ENCODE results near the gene NUP205.

The NUP205 gene

DNA sequence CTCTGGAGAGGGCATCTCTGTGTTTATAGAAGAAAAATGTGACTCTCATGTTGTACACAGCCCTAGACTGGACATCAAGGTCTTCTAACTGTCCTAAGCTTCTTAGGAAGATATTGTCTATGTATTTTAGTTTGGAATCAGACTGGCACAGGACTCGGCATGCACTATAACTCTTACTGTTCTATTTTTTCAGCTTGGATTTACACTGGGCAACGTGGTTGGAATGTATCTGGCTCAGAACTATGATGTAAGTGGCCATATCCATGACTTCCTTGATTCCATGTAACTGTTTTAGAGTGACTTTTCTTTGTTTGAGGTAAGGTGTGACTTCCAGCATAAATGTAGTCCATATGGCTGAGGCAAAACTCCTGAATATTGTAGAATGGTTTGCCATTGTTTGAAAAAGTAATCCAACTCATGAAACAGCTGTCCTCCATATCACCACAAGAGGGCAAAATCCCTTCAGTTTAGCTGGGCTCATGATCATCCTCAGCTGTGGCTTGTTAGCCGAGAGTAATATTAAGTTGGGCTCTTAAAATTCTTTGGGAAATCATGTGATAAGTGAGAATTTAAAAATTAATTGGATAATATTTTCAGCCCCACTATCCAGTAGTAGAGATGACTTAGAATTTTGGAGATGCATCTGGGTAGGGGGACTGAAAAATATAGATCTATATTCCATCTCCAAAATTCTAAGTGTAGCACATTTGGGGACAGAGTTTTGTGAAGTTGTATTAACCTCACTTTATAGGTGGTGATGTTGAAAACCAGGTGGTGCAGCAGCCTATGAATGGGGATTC is 115.0 kb downstream of the NUP205 start:
- H3K36me3 ChIP-seq (ENCODE audit: insufficient read depth, low read length), result peaks cover 12% of the 10 kb centered on the region
- no peaks in the 10 kb centered on the region for H3K9me3 ChIP-seq (ENCODE audit: low read length)
- no peaks in the 10 kb centered on the region for H3K27me3 ChIP-seq (ENCODE audit: control insufficient read depth in 1 of 2, insufficient read depth in 2 of 2, low read length in 2 of 2)
- peaks cover 27% of the 10 kb centered on the region for H3K4me1 ChIP-seq (ENCODE audit: insufficient read depth, low read length)
- H3K9ac ChIP-seq (ENCODE audit: low read length), result no peak overlapping the region
- no peak overlapping the region for H3K4me3 ChIP-seq (ENCODE audit: low read depth in 1 of 2, low read length in 2 of 2)
- H3K27ac ChIP-seq (ENCODE audit: low read depth, low read length), result no peak overlapping the region

GRCh38 chr7:135673360-135673706 is 115.6 kb downstream of the NUP205 start:
- H3K27ac ChIP-seq (ENCODE audit: low read depth, low read length), result no peak overlapping the region
- H3K9ac ChIP-seq (ENCODE audit: low read length), result no peak overlapping the region
- H3K36me3 ChIP-seq (ENCODE audit: insufficient read depth, low read length), result peaks cover 12% of the 10 kb centered on the region
- H3K4me3 ChIP-seq (ENCODE audit: low read depth in 1 of 2, low read length in 2 of 2), result no peak overlapping the region
- H3K27me3 ChIP-seq (ENCODE audit: control insufficient read depth in 1 of 2, insufficient read depth in 2 of 2, low read length in 2 of 2), result no peaks in the 10 kb centered on the region
- no peaks in the 10 kb centered on the region for H3K9me3 ChIP-seq (ENCODE audit: low read length)
- peaks cover 33% of the 10 kb centered on the region for H3K4me1 ChIP-seq (ENCODE audit: insufficient read depth, low read length)

DNA sequence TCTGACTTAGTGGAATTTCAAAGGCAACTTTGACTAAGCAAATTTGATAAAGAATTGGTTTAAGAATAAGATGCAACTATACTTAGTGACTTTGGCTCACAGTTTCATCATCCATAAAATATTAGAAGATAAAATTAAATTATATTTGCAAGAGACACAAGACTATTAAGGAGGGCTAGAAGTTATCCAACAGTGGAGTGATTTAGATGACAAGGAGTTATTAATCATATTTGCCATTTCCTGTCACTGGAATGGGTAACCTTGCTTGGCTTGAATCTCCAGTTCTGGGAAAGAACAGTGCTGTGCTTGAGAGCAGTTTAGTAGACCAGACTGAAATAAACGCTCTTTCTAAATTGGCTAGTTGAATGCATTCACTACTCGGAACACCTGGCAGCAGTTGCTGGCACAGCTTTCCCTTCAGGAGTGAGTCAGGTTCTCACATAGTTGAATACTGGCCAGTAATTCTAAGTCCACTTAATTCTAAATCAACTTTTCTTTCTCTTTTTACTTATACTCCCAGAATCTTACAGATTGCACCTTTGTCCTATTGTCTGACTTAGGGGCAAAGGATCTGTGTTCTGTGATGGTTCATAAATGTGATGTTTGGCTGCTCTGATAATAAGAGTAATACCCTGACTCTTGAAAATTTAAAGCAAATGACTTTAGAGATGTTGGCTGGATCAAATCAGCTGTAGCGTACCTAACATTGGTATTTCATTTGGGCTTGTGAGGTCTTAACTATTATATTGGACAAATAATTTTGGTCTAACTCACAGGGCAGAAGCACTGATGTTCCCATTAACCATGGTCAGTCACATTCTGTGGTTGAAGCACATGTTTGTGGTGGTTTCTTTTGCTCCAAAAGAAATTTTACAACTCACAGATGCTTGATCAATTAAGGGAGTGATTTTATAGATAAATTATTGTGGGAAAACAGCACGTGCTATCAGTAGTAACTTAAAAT is 121.2 kb downstream of the NUP205 start:
- Histone ChIP-seq H3K27me3 (ENCODE audit: control insufficient read depth in 1 of 2, insufficient read depth in 2 of 2, low read length in 2 of 2) (no peaks in the 10 kb centered on the region), H3K27ac (ENCODE audit: low read depth, low read length) (no peak overlapping the region), H3K4me1 (ENCODE audit: insufficient read depth, low read length) (peaks cover 25% of the 10 kb centered on the region), H3K9me3 (ENCODE audit: low read length) (no peaks in the 10 kb centered on the region), H3K36me3 (ENCODE audit: insufficient read depth, low read length) (peaks cover 12% of the 10 kb centered on the region), H3K4me3 (ENCODE audit: low read depth in 1 of 2, low read length in 2 of 2) (no peak overlapping the region), H3K9ac (ENCODE audit: low read length) (no peak overlapping the region)

DNA sequence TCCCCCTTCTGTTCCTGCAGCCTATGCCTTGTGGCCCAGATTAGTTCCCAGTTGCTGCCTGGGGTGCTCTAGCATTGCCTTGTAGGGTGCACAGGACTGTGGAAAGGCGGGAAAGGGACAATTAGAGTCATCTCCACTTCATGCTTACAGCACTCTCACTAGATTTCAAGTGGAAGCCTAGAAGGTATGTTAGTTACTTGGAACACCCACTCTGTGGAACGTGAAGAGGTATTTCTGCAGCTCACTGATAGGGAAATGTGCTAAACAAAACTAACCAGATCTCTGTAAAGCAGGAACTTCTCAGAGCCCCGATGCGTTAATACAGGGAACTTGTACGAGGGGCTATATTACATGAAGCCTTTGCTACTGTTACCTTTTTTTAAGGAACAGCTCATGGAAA is 124.0 kb downstream of the NUP205 start:
- no peaks in the 10 kb centered on the region for H3K27me3 ChIP-seq (ENCODE audit: control insufficient read depth in 1 of 2, insufficient read depth in 2 of 2, low read length in 2 of 2)
- peaks cover 28% of the 10 kb centered on the region for H3K4me1 ChIP-seq (ENCODE audit: insufficient read depth, low read length)
- H3K36me3 ChIP-seq (ENCODE audit: insufficient read depth, low read length), result peaks cover 5% of the 10 kb centered on the region
- no peak overlapping the region for H3K9ac ChIP-seq (ENCODE audit: low read length)
- H3K27ac ChIP-seq (ENCODE audit: low read depth, low read length), result no peak overlapping the region
- no peak overlapping the region for H3K4me3 ChIP-seq (ENCODE audit: low read depth in 1 of 2, low read length in 2 of 2)
- no peaks in the 10 kb centered on the region for H3K9me3 ChIP-seq (ENCODE audit: low read length)

GRCh38 chr7:135682191-135682590 is 124.5 kb downstream of the NUP205 start:
- no peaks in the 10 kb centered on the region for H3K9me3 ChIP-seq (ENCODE audit: low read length)
- no peaks in the 10 kb centered on the region for H3K27me3 ChIP-seq (ENCODE audit: control insufficient read depth in 1 of 2, insufficient read depth in 2 of 2, low read length in 2 of 2)
- H3K27ac ChIP-seq (ENCODE audit: low read depth, low read length), result no peak overlapping the region

GRCh38 chr7:135683609-135684008 is 125.9 kb downstream of the NUP205 start:
- no peak overlapping the region for H3K9ac ChIP-seq (ENCODE audit: low read length)
- no peaks in the 10 kb centered on the region for H3K36me3 ChIP-seq (ENCODE audit: insufficient read depth, low read length)
- peaks cover 19% of the 10 kb centered on the region for H3K4me1 ChIP-seq (ENCODE audit: insufficient read depth, low read length)
- no peaks in the 10 kb centered on the region for H3K27me3 ChIP-seq (ENCODE audit: control insufficient read depth in 1 of 2, insufficient read depth in 2 of 2, low read length in 2 of 2)
- no peak overlapping the region for H3K4me3 ChIP-seq (ENCODE audit: low read depth in 1 of 2, low read length in 2 of 2)
- no peak overlapping the region for H3K27ac ChIP-seq (ENCODE audit: low read depth, low read length)
- H3K9me3 ChIP-seq (ENCODE audit: low read length), result no peaks in the 10 kb centered on the region

More at GRCh38 chr7:135682191-135682590, 124.5 kb downstream of the NUP205 start:
- no peak overlapping the region for H3K9ac ChIP-seq (ENCODE audit: low read length)
- H3K36me3 ChIP-seq (ENCODE audit: insufficient read depth, low read length), result peaks cover under 1% of the 10 kb centered on the region
- peaks cover 28% of the 10 kb centered on the region for H3K4me1 ChIP-seq (ENCODE audit: insufficient read depth, low read length)
- no peak overlapping the region for H3K4me3 ChIP-seq (ENCODE audit: low read depth in 1 of 2, low read length in 2 of 2)

DNA sequence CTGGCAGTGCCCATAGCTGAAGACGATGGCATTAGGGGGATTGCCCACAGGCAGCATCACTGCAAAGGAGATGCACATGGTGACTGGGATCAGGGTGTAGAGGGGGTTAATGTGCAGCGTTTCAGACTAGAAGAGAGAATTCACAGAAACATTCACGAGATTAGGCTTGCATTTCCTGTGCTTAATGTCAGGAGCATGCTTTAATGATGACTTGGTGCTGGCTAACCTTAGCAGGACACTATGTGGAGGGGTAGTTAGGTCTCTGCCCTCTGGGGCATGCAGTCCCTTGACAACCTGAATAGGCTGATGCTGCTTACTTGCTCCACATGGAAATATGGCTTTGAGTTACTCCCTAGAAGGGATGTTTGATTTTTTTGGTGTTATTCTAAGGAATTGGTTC is 126.4 kb downstream of the NUP205 start:
- H3K27me3 ChIP-seq (ENCODE audit: control insufficient read depth in 1 of 2, insufficient read depth in 2 of 2, low read length in 2 of 2), result no peaks in the 10 kb centered on the region
- H3K4me1 ChIP-seq (ENCODE audit: insufficient read depth, low read length), result peaks cover 14% of the 10 kb centered on the region
- H3K36me3 ChIP-seq (ENCODE audit: insufficient read depth, low read length), result no peaks in the 10 kb centered on the region
- H3K9ac ChIP-seq (ENCODE audit: low read length), result no peak overlapping the region
- H3K9me3 ChIP-seq (ENCODE audit: low read length), result no peaks in the 10 kb centered on the region
- H3K4me3 ChIP-seq (ENCODE audit: low read depth in 1 of 2, low read length in 2 of 2), result no peak overlapping the region
- H3K27ac ChIP-seq (ENCODE audit: low read depth, low read length), result no peak overlapping the region

- H3K27me3 ChIP-seq (ENCODE audit: control insufficient read depth in 1 of 2, insufficient read depth in 2 of 2, low read length in 2 of 2), result no peaks in the 10 kb centered on the region
- no peak overlapping the region for H3K4me3 ChIP-seq (ENCODE audit: low read depth in 1 of 2, low read length in 2 of 2)
- no peaks in the 10 kb centered on the region for H3K36me3 ChIP-seq (ENCODE audit: insufficient read depth, low read length)
- no peak overlapping the region for H3K9ac ChIP-seq (ENCODE audit: low read length)
- H3K27ac ChIP-seq (ENCODE audit: low read depth, low read length), result no peak overlapping the region
- no peaks in the 10 kb centered on the region for H3K9me3 ChIP-seq (ENCODE audit: low read length)
- H3K4me1 ChIP-seq (ENCODE audit: insufficient read depth, low read length), result peaks cover 12% of the 10 kb centered on the region
Measured at GRCh38 chr7:135684699-135685098, 127.0 kb downstream of the NUP205 start.

- H3K27ac ChIP-seq (ENCODE audit: low read depth, low read length), result no peak overlapping the region
- no peak overlapping the region for H3K9ac ChIP-seq (ENCODE audit: low read length)
- no peaks in the 10 kb centered on the region for H3K9me3 ChIP-seq (ENCODE audit: low read length)
- peaks cover 12% of the 10 kb centered on the region for H3K4me1 ChIP-seq (ENCODE audit: insufficient read depth, low read length)
- H3K4me3 ChIP-seq (ENCODE audit: low read depth in 1 of 2, low read length in 2 of 2), result no peak overlapping the region
- H3K27me3 ChIP-seq (ENCODE audit: control insufficient read depth in 1 of 2, insufficient read depth in 2 of 2, low read length in 2 of 2), result no peaks in the 10 kb centered on the region
- H3K36me3 ChIP-seq (ENCODE audit: insufficient read depth, low read length), result no peaks in the 10 kb centered on the region
Measured at GRCh38 chr7:135685306-135686084, 127.8 kb downstream of the NUP205 start.

- Histone ChIP-seq H3K27ac (ENCODE audit: low read depth, low read length) (no peak overlapping the region), H3K4me1 (ENCODE audit: insufficient read depth, low read length) (peaks cover 6% of the 10 kb centered on the region), H3K27me3 (ENCODE audit: control insufficient read depth in 1 of 2, insufficient read depth in 2 of 2, low read length in 2 of 2) (no peaks in the 10 kb centered on the region), H3K4me3 (ENCODE audit: low read depth in 1 of 2, low read length in 2 of 2) (no peak overlapping the region), H3K9ac (ENCODE audit: low read length) (no peak overlapping the region), H3K36me3 (ENCODE audit: insufficient read depth, low read length) (peaks cover 5% of the 10 kb centered on the region), H3K9me3 (ENCODE audit: low read length) (no peaks in the 10 kb centered on the region)
Measured at GRCh38 chr7:135687466-135687865, 129.7 kb downstream of the NUP205 start.

- H3K4me1 ChIP-seq (ENCODE audit: insufficient read depth, low read length), result no peaks in the 10 kb centered on the region
- no peak overlapping the region for H3K27ac ChIP-seq (ENCODE audit: low read depth, low read length)
- H3K36me3 ChIP-seq (ENCODE audit: insufficient read depth, low read length), result peaks cover 19% of the 10 kb centered on the region
- no peak overlapping the region for H3K4me3 ChIP-seq (ENCODE audit: low read depth in 1 of 2, low read length in 2 of 2)
- no peaks in the 10 kb centered on the region for H3K27me3 ChIP-seq (ENCODE audit: control insufficient read depth in 1 of 2, insufficient read depth in 2 of 2, low read length in 2 of 2)
- no peaks in the 10 kb centered on the region for H3K9me3 ChIP-seq (ENCODE audit: low read length)
- H3K9ac ChIP-seq (ENCODE audit: low read length), result no peak overlapping the region
Measured at GRCh38 chr7:135690566-135690965, 132.8 kb downstream of the NUP205 start.

All from muscle layer of colon (tissue), 2 donors.